Mammary epithelial cell (primary cell): Measurements from ENCODE around the gene FIBP.

Source experiments
- CTCF ChIP-seq, 2 donors: IDR thresholded peaks in 1 of 2; conservative IDR thresholded peaks in 1 of 2; 2 replicates each; pipeline ENCODE4 v1.5.1; 2011 to 2012; ENCODE audit warnings: inconsistent platforms in 2 of 2, low read length in 2 of 2, mild to moderate bottlenecking in 2 of 2, control low read depth in 1 of 2, low read depth in 1 of 2; ENCODE audit not compliant: insufficient read depth in 1 of 2; ENCODE audit errors: extremely low read depth in 1 of 2
- EZH2 ChIP-seq: IDR thresholded peaks from 2 replicates; pipeline ENCODE4 v1.6.1; 2012; ENCODE audit warnings: low read length, inconsistent platforms, borderline replicate concordance

- TF ChIP-seq CTCF (conservative IDR thresholded peaks at IDR 0.05 in 1 of 2, IDR thresholded peaks at IDR 0.05 in 1 of 2; ENCODE audit: extremely low read depth in 1 of 2, insufficient read depth in 1 of 2, low read depth in 1 of 2, low read length in 2 of 2) (no peak), EZH2 (no peak)
These were observed 33.1 kb downstream of the FIBP start for GRCh38 chr11:65854852-65855837.
